ENCODE data around the gene TFF2. TPM values are rescaled to one million over a fixed set of nuclear protein-coding genes. Genes with fewer than 3 reads are reported as not detected.

The TFF2 gene, protein sequence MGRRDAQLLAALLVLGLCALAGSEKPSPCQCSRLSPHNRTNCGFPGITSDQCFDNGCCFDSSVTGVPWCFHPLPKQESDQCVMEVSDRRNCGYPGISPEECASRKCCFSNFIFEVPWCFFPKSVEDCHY
- not detected in 2 replicates for total RNA-seq
- polyA plus RNA-seq: not detected in 2 replicates

DNA sequence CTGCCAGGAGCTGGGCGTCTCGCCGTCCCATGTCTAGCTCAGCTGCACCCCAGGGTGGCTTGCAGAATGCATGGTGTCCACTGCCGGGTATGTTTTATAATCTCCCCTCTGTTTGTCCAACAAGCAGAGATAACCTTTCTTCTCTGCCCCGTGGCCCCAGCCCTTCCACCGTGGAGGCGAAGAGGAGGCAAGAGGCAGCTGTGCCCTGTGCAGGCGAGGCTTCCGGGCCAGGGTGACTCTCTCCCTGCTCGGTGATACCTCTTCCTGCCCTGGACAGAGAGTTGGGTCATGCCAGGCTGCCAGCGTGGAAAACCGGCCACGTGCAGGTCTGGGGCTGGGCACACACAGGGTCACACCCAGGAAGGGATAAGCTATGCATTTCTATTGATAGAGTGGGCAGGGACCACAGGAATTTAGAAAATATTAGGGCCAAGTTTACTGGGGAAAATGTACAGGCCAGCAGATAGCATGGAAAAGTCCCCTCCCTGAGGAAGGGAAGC lies at the start of gene TFF2:
TFF2 (minus strand) TSS at position 68 of the 500 bp plus-strand sequence; CDS start at position 31, 37 bp downstream.
- Histone ChIP-seq H3K4me3 (no peak within 1 kb of the TSS), H3K36me3 (no peaks in the 10 kb centered on the region), H3K4me1 (ENCODE audit: low read depth) (no peaks in the 10 kb centered on the region), H3K9me3 (ENCODE audit: low read depth) (no peaks in the 10 kb centered on the region), H3K27me3 (no peaks in the 10 kb centered on the region), H3K27ac (no peak within 1 kb of the TSS)
- TF ChIP-seq, protein P1, sequence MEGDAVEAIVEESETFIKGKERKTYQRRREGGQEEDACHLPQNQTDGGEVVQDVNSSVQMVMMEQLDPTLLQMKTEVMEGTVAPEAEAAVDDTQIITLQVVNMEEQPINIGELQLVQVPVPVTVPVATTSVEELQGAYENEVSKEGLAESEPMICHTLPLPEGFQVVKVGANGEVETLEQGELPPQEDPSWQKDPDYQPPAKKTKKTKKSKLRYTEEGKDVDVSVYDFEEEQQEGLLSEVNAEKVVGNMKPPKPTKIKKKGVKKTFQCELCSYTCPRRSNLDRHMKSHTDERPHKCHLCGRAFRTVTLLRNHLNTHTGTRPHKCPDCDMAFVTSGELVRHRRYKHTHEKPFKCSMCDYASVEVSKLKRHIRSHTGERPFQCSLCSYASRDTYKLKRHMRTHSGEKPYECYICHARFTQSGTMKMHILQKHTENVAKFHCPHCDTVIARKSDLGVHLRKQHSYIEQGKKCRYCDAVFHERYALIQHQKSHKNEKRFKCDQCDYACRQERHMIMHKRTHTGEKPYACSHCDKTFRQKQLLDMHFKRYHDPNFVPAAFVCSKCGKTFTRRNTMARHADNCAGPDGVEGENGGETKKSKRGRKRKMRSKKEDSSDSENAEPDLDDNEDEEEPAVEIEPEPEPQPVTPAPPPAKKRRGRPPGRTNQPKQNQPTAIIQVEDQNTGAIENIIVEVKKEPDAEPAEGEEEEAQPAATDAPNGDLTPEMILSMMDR (IDR thresholded peaks at IDR 0.05; ENCODE audit: low read depth, low read length): no peak
- no peak for DNase-seq (ENCODE audit: low read depth in 1 of 2, low spot score in 1 of 2)

DNA sequence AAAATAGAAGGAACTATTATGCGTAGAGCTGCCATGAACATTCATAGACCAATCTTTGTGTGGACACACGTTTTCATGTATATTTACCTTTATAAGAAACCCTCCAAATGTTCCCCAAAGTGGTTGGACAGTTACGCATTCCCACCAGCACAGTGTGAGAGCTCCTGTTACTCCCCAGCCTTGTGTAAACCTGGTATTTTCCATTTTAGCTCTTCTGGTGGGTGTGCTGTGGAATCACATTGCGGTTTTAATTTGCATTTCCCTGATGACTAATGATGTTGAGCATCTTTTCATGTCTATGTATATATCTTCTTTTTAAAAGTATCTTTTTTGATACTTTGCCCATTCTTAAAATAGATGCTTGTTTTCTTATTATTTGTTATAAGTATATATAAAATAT lies 49.7 kb upstream of the TFF2 start:
- peaks cover 5% of the 10 kb centered on the region for H3K4me1 ChIP-seq (ENCODE audit: low read depth)
- no peaks in the 10 kb centered on the region for H3K27me3 ChIP-seq
- no peak overlapping the region for H3K4me3 ChIP-seq
- no peaks in the 10 kb centered on the region for H3K36me3 ChIP-seq
- no peaks in the 10 kb centered on the region for H3K9me3 ChIP-seq (ENCODE audit: low read depth)
- H3K27ac ChIP-seq: no peak overlapping the region
- TF ChIP-seq, protein P1 (IDR thresholded peaks at IDR 0.05; ENCODE audit: low read depth, low read length): no peak
- peak in 1 of 2 donors; percentile 6 for DNase-seq (ENCODE audit: low read depth in 1 of 2, low spot score in 1 of 2)

DNA sequence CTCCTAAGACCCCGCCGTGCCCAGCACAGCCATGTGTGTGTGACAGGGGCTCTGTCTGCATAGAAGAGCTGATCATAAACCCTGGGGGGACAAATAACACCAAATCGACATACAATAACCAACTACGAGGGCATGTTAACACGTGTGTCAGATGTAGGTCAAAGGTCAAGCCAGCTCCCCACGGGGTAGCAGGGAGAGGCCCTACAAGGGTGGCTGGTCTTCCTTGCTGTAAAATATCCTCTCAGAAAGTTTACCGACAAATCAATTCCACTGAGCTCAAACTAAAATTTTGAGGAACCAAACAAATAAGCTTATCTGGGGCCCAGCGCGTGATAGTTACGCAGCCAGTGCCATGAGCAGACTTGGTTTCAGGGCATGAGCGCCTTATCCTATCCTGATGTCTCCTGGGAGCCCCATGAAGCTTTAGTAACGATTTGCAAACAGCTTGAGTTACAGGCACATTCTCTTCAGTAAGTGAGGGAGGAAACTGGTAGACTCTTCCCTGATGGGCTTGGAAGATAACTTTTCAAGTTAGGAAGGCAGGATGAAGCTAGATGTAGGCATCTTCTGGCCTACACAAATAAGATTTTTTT lies 47.7 kb upstream of the TFF2 start:
- Histone ChIP-seq H3K4me1 (ENCODE audit: low read depth) (no peaks in the 10 kb centered on the region), H3K27ac (no peak overlapping the region), H3K36me3 (no peaks in the 10 kb centered on the region), H3K27me3 (no peaks in the 10 kb centered on the region), H3K4me3 (no peak overlapping the region), H3K9me3 (ENCODE audit: low read depth) (no peaks in the 10 kb centered on the region)
- TF ChIP-seq, protein P1 (IDR thresholded peaks at IDR 0.05; ENCODE audit: low read depth, low read length): no peak
- DNase-seq (ENCODE audit: low read depth in 1 of 2, low spot score in 1 of 2): no peak

DNA sequence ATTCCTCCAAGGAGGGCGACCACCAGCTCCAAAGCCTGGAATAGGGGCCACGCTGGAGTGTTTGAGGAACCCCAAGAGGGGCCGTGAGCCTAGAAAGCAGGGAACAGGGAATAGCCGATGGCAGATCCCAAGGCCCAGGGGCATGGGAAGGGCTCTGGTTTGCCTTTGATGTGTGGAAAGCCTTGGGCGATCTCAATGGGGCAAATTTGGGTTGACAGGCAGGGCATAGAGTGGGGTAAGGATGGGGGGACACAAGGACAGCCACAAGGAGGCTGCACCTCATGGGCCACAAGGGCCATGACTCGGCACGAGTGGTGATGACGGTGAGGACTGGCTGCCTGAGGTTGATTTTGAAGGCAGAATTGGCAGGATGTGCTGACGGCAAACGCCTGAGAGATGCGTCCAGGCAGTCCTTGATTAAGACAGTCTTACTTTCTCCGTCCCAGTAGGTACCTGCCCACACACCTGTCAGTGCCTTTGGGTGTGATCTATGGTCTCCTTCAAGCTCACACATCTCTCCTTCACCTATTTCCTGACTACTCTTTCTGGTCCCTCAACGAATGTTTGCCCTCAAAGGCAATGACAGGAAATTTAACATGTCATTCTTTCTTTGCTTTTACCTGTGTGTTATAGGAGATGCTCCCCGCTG lies 47.1 kb upstream of the TFF2 start:
- Histone ChIP-seq H3K4me3 (no peak overlapping the region), H3K27ac (no peak overlapping the region)
- TF ChIP-seq, protein P1 (IDR thresholded peaks at IDR 0.05; ENCODE audit: low read depth, low read length): no peak

DNA sequence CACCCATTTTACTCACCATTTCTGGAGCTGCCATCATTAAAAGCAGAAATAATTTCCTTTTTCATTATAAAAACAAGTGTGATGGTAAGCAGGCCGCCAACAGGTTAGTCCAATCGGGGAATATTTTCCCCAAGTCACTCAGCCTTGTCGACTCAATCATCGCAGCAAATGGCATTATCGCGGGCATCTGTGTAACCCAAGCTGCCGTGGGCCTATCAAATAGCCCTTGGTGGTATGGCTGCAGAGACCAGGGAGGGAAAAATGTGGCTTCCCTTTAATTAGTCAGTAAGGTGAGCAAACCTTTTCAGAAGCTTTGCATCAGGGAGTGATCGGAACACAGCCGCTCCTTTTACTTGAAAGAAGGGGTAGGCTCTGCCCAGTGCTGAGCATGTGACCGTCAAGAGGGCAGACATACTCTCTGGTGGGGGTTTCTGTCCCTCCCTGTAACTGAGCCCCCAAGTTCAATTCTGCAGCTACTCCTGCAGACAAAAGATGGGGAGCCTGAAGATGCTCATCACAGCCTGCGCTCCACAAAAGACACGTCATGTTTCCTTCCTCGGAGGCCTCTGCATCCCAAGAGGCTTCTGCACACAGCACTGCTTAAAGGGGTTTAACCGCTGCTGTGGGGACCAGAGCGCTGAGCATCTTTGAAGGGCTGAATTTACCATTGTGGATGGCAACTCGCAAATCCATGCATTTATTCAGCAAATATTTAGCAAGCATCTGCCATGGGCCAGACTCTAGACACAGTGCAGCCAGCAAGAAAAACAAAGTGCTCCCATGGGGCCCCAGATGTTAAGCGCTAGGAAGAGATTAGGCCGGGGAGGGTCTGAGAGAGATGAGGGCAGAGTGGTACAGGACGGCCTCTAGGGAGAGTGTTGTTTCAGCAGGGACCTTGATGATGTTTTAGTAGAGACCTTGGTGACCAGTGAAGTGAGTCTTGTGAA lies 46.3 kb upstream of the TFF2 start:
- no peak for DNase-seq (ENCODE audit: low read depth in 1 of 2, low spot score in 1 of 2)
- TF ChIP-seq, protein P1 (IDR thresholded peaks at IDR 0.05; ENCODE audit: low read depth, low read length): no peak
- Histone ChIP-seq H3K36me3 (no peaks in the 10 kb centered on the region), H3K4me1 (ENCODE audit: low read depth) (no peaks in the 10 kb centered on the region), H3K9me3 (ENCODE audit: low read depth) (no peaks in the 10 kb centered on the region), H3K27ac (no peak overlapping the region), H3K4me3 (no peak overlapping the region), H3K27me3 (no peaks in the 10 kb centered on the region)

More for the DNA sequence above, 47.1 kb upstream of the TFF2 start:
- no peaks in the 10 kb centered on the region for H3K27me3 ChIP-seq
- no peaks in the 10 kb centered on the region for H3K36me3 ChIP-seq
- no peaks in the 10 kb centered on the region for H3K9me3 ChIP-seq (ENCODE audit: low read depth)
- DNase-seq (ENCODE audit: low read depth in 1 of 2, low spot score in 1 of 2): no peak
- no peaks in the 10 kb centered on the region for H3K4me1 ChIP-seq (ENCODE audit: low read depth)
